ENCODE data around the gene ACSM4.

- TF ChIP-seq POLR2AphosphoS5 (IDR thresholded peaks at IDR 0.05; ENCODE audit: insufficient read depth in 1 of 2, low read depth in 1 of 2) = no peak
- no peak for TF ChIP-seq POLR2A (IDR thresholded peaks at IDR 0.05)
These were observed 65.4 kb downstream of the ACSM4 start for GRCh38 chr12:7369274-7369729.

Data from vagina (tissue), 2 donors.